Measurements from ENCODE around the gene MEI4.

DNA sequence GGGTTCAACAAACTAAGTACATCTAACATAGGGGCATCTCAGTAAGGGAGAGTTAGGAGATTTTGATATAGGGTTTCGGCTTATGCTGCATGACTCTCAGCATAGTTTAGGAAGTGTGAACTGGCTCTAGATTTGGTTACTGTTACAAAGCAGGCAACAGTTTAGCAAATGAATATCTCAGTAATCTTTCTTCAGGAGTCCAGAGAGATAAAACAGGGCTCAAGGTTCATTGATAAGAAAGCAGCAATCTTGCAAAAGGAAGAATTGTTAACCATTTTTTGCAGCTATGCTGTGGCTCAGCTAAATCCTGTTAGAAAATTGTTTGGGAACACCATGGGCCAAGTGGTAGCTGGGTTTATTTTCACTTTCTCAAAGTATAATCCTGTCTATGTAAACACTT, 161.3 kb downstream of the MEI4 start:
- TF ChIP-seq, protein P1, sequence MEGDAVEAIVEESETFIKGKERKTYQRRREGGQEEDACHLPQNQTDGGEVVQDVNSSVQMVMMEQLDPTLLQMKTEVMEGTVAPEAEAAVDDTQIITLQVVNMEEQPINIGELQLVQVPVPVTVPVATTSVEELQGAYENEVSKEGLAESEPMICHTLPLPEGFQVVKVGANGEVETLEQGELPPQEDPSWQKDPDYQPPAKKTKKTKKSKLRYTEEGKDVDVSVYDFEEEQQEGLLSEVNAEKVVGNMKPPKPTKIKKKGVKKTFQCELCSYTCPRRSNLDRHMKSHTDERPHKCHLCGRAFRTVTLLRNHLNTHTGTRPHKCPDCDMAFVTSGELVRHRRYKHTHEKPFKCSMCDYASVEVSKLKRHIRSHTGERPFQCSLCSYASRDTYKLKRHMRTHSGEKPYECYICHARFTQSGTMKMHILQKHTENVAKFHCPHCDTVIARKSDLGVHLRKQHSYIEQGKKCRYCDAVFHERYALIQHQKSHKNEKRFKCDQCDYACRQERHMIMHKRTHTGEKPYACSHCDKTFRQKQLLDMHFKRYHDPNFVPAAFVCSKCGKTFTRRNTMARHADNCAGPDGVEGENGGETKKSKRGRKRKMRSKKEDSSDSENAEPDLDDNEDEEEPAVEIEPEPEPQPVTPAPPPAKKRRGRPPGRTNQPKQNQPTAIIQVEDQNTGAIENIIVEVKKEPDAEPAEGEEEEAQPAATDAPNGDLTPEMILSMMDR (IDR thresholded peaks at IDR 0.05; ENCODE audit: low read length): no peak
- no peak for TF ChIP-seq EZH2 (IDR thresholded peaks at IDR 0.05; ENCODE audit: borderline replicate concordance, low read length)

Data from OCI-LY1 (cell line).